Panc1 (cell line): ENCODE results near the gene NFS1.

Experiments
- POLR2AphosphoS5 ChIP-seq: IDR thresholded peaks from 2 replicates; pipeline ENCODE4 v1.6.1; 2012; ENCODE audit warnings: mild to moderate bottlenecking, low read depth, low read length, moderate library complexity
- SIN3A ChIP-seq: IDR thresholded peaks from 2 replicates; pipeline ENCODE4 v1.6.1; 2012; ENCODE audit warnings: low read depth, mild to moderate bottlenecking, low read length, moderate library complexity, borderline replicate concordance; ENCODE audit not compliant: insufficient read depth
- TCF7L2 ChIP-seq: IDR thresholded peaks from 2 replicates; pipeline ENCODE4 v1.6.1; 2011; ENCODE audit warnings: mild to moderate bottlenecking, low read depth, low read length, inconsistent platforms
- TF ChIP-seq, protein P1 (sequence below): fragments of 450-650 bp; IDR thresholded peaks from 2 replicates; pipeline ENCODE4 v1.5.1; 2017; ENCODE audit warnings: mild to moderate bottlenecking
- TF ChIP-seq, protein P2 (sequence below), 2 experiments: IDR thresholded peaks; 2 replicates each; pipeline ENCODE4 v1.6.1; 2011 to 2012; ENCODE audit warnings: low read depth in 2 of 2, control low read depth in 1 of 2, low read length in 1 of 2, mild to moderate bottlenecking in 1 of 2, moderate library complexity in 1 of 2; ENCODE audit not compliant: insufficient read depth in 1 of 2

DNA sequence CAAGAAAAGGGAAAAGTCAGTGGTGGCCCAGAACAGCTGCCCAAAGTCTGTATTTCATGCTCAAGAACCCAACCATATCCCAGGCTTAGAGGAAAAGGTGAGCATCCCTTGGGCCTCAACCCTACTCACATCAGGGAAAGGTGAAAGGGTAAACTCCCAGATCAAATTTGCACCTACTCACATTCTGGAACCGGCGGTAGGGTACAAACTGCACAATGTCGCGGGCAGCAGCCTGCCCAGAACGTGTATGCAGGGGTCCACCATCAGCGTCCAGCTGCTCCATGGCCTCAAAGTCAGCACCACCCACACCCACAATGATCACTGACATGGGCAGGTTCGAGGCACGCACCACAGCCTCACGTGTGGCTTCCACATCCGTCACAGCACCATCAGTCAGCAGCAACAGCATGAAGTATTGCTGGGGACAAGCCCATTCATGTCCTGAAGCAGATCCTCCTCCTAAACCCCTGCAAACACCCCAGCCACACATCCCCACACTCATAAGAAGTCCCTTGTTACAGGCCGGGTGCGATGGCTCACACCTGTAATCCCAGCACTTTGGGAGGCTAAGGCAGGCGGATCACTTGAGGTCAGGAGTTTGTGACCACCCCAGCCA is 72.7 kb downstream of the NFS1 start:
- TF ChIP-seq, protein P1, sequence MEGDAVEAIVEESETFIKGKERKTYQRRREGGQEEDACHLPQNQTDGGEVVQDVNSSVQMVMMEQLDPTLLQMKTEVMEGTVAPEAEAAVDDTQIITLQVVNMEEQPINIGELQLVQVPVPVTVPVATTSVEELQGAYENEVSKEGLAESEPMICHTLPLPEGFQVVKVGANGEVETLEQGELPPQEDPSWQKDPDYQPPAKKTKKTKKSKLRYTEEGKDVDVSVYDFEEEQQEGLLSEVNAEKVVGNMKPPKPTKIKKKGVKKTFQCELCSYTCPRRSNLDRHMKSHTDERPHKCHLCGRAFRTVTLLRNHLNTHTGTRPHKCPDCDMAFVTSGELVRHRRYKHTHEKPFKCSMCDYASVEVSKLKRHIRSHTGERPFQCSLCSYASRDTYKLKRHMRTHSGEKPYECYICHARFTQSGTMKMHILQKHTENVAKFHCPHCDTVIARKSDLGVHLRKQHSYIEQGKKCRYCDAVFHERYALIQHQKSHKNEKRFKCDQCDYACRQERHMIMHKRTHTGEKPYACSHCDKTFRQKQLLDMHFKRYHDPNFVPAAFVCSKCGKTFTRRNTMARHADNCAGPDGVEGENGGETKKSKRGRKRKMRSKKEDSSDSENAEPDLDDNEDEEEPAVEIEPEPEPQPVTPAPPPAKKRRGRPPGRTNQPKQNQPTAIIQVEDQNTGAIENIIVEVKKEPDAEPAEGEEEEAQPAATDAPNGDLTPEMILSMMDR: no peak
- TF ChIP-seq POLR2AphosphoS5 (no peak), TCF7L2 (no peak), SIN3A (no peak)
- TF ChIP-seq, protein P2, sequence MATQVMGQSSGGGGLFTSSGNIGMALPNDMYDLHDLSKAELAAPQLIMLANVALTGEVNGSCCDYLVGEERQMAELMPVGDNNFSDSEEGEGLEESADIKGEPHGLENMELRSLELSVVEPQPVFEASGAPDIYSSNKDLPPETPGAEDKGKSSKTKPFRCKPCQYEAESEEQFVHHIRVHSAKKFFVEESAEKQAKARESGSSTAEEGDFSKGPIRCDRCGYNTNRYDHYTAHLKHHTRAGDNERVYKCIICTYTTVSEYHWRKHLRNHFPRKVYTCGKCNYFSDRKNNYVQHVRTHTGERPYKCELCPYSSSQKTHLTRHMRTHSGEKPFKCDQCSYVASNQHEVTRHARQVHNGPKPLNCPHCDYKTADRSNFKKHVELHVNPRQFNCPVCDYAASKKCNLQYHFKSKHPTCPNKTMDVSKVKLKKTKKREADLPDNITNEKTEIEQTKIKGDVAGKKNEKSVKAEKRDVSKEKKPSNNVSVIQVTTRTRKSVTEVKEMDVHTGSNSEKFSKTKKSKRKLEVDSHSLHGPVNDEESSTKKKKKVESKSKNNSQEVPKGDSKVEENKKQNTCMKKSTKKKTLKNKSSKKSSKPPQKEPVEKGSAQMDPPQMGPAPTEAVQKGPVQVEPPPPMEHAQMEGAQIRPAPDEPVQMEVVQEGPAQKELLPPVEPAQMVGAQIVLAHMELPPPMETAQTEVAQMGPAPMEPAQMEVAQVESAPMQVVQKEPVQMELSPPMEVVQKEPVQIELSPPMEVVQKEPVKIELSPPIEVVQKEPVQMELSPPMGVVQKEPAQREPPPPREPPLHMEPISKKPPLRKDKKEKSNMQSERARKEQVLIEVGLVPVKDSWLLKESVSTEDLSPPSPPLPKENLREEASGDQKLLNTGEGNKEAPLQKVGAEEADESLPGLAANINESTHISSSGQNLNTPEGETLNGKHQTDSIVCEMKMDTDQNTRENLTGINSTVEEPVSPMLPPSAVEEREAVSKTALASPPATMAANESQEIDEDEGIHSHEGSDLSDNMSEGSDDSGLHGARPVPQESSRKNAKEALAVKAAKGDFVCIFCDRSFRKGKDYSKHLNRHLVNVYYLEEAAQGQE (IDR thresholded peaks at IDR 0.05; ENCODE audit: insufficient read depth in 1 of 2, low read depth in 2 of 2, low read length in 1 of 2): no peak
